Ovary (tissue), 10 donors: Measurements from ENCODE around the gene COL18A1. TPM values are rescaled to one million over a fixed set of nuclear protein-coding genes. Genes with fewer than 3 reads are reported as not detected.

Experiments
- DNase-seq, 5 donors: peaks; one replicate each; pipeline ENCODE4 v3.0.0-alpha.2; 2019 to 2020
- H3K27ac ChIP-seq, 2 donors: fragments of 200-600 bp; one replicate each; pipeline versions ENCODE4 v1.5.1 to v1.8.0; 2019 to 2022
- H3K27me3 ChIP-seq: fragments of 200-600 bp; one replicate; pipeline ENCODE4 v1.8.0; 2022
- H3K36me3 ChIP-seq: fragments of 200-600 bp; sonication (generic); one replicate; pipeline ENCODE4 v1.5.1; 2019
- H3K4me1 ChIP-seq: one replicate; pipeline ENCODE4 v1.8.1; 2013; ENCODE audit warnings: mild to moderate bottlenecking, moderate library complexity; ENCODE audit not compliant: insufficient read depth
- H3K4me3 ChIP-seq: fragments of 200-600 bp; sonication (generic); one replicate; pipeline ENCODE4 v1.5.1; 2017
- H3K9me3 ChIP-seq, 2 donors: fragments of 200-600 bp in 1 of 2; sonication (generic) in 1 of 2; one replicate each; pipeline versions ENCODE4 v1.5.1 to v1.8.1; 2013 to 2019; ENCODE audit warnings: mild to moderate bottlenecking in 1 of 2, moderate library complexity in 1 of 2
- EP300 ChIP-seq: sonication (generic); formaldehyde crosslinking; IDR thresholded peaks from one replicate; pipeline ENCODE4 v1.6.1; 2017; ENCODE audit warnings: antibody characterized with exemption
- POLR2A ChIP-seq: fragments of 450-650 bp; IDR thresholded peaks from one replicate; pipeline ENCODE4 v1.6.1; 2017; ENCODE audit warnings: antibody characterized with exemption, mild to moderate bottlenecking, moderate library complexity
- WGBS, 3 donors: extraction: QIAGEN DNeasy Blood & Tissue Kit in 1 of 3; methylation state at CpG; one replicate each; pipeline versions ENCODE4 v1.1.5 to v1.1.7; 2013 to 2017; 5-methylcytosine and 5-hydroxymethylcytosine counted together
- intact Hi-C, 4 donors: fragments of 100-400 bp; cut with DNase I; formaldehyde crosslinking; loops; one replicate each; pipeline versions ENCODE4 v1.11.0 to v1.15.1; 2022 to 2023
- long read RNA-seq, 3 donors: library from polyadenylated mRNA in 2 of 3; unstranded in 2 of 3; transcript quantifications; one replicate each; pipeline ENCODE4 v2.0.0 and lab custom pipeline, GENCODE V29; 2021 to 2026
- polyA plus RNA-seq, 2 donors: library from polyadenylated mRNA; stranded (reverse); fragments of 200-250 nt in 1 of 2; fragments of 350-450 nt in 1 of 2; fragmentation: Illumina TruSeq in 1 of 2; extraction: RNeasy Lipid Tissue Mini Kit (QIAGEN cat#74804) in 1 of 2; gene quantifications; one replicate each; pipeline ENCODE4 v1.2.3, GENCODE V29; 2013 to 2014
- total RNA-seq, 7 donors: library from RNA; depleted of rRNA in 2 of 7; stranded (reverse); fragments of >200 nt in 2 of 7; fragmentation: NEBNext Ultra II Directional in 3 of 7; extraction: Animal tissue kit (Norgen Biotek cat#: 25700) in 3 of 7; gene quantifications; one replicate each; pipeline versions ENCODE4 v1.1.0 to v1.2.4, GENCODE V29; 2016 to 2023
- TF ChIP-seq, protein P1 (sequence below), 3 donors: fragments of 450-650 bp in 2 of 3; fragments of 200-600 bp in 1 of 3; IDR thresholded peaks; one replicate each; pipeline versions ENCODE4 v1.5.1 to v1.8.0; 2016 to 2022; ENCODE audit warnings: antibody characterized with exemption in 3 of 3, mild to moderate bottlenecking in 1 of 3
- donor health status: DM: no; HTN: no; CAD: no; lungs with moderate emphysema.
- donor health status: DM: no; HTN: no; CAD: no.
- donor health status: Bipolar disorder and iron deficiency.
- donor health status: DM: yes; HTN: yes; CAD: no.
- donor health status: DM: no; HTN: no; CAD: no.
- donor health status: DM: yes; HTN: yes; CAD: no.

Gene COL18A1
- total RNA-seq = 100 to 1,000 TPM; 141 to 353 (median 270) TPM
- polyA plus RNA-seq = 100 to 1,000 TPM in 1 of 2 donors, 10 to 100 TPM in 1; 11.1 to 201 TPM
- long read RNA-seq, donor 1, transcript COL18A1-207 (5 exons, 2,515 nt) = major isoform, 13 of 445 reads
- long read RNA-seq, donor 1, partial matches to known transcripts = 308 of 445 reads
- long read RNA-seq, donor 1, other reads (novel, unspliced or antisense) = 124 of 445 reads
- long read RNA-seq, donor 2, full-length matches to known transcripts = 1 of 26 reads
- long read RNA-seq, donor 2, partial matches to known transcripts = 25 of 26 reads
- long read RNA-seq, donor 2, other reads (novel, unspliced or antisense) = 0 of 26 reads
- long read RNA-seq, donor 3, full-length matches to known transcripts = 331 of 1,308 reads
- long read RNA-seq, donor 3, partial matches to known transcripts = 764 of 1,308 reads
- long read RNA-seq, donor 3, other reads (novel, unspliced or antisense) = 213 of 1,308 reads

DNA sequence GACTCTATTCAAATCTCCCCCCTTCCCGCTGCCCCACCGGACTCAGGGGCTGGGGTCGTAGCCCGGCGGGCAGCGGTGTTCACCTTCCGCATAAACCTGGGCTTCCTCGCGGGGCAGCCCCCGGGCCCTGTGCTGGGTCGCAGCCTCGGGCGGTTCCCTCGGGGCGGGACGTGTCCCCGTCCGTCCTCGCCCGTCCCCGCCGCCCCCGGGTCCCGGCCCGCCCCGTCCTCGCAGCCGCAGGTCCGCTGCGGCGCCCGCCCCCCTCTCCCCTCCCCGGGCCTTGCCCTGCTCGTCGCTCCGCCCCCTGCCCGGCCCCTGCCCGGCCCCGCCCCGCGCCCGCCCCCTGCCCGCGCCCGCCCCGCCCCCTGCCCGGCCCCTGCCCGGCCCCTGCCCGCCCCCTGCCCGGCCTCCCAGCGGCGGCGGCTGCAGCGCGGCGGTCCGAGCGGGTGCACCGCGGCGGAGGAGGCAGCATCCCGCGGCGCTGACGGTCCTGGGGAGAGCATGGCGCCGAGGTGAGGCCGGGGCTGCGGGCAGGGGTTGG is at the start of gene COL18A1:
COL18A1 (plus strand) TSS at position 436 of the 541 bp plus-strand sequence; CDS start at position 502, 66 bp downstream.
- Histone ChIP-seq H3K27me3 (no peaks in the 10 kb centered on the region), H3K27ac (peak within 1 kb of the TSS; percentile 87 to 91), H3K36me3 (no peaks in the 10 kb centered on the region), H3K9me3 (no peaks in the 10 kb centered on the region), H3K4me3 (peak within 1 kb of the TSS; percentile 68), H3K4me1 (peaks cover 13% of the 10 kb centered on the region)
- intact Hi-C loops = loop anchor here in 1 of 4 donors (10.0 kb wide), 1 partner anchor 110 kb away; no protein-coding TSS in a partner anchor
- TF ChIP-seq POLR2A = peak; percentile 35
- TF ChIP-seq EP300 = no peak
- peak; percentile 78 to 87 (median 85) for DNase-seq
- 0 to 2% (median 1%) methylated on average over 2 to 58 of the region's 69 CpGs for WGBS, 3 donors

DNA sequence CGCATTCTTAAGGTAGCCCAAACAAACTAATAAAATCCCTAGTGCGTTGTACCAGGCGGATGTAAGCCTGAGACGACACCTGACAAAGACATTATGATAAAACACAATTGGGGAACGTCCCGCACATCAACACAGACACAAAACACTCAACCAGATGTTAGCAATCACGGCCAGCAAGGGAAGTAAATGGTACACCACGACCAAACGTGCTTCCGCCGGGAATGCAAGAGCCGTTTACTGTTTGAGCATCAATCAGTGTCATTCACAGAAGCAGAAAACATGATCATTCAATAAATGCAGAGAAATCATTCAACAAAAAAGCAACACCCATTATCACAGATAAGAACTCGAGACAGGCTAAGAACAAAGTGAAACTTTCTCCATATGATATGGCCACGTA is 49.4 kb upstream of the COL18A1 start:
- Histone ChIP-seq H3K36me3 (no peaks in the 10 kb centered on the region), H3K27me3 (no peaks in the 10 kb centered on the region), H3K4me1 (peaks cover 13% of the 10 kb centered on the region), H3K4me3 (no peak overlapping the region), H3K9me3 (no peaks in the 10 kb centered on the region), H3K27ac (peak overlapping the region in 1 of 2 donors; percentile 80)
- WGBS, 3 donors = 82 to 92% (median 90%) methylated on average over 14 of the region's 14 CpGs
- no peak for DNase-seq
- intact Hi-C loops = loop anchor here in 1 of 4 donors (5.0 kb wide), 1 partner anchor 53 kb away; no protein-coding TSS in a partner anchor
- no peak for TF ChIP-seq EP300
- TF ChIP-seq POLR2A = no peak
- TF ChIP-seq, protein P1, sequence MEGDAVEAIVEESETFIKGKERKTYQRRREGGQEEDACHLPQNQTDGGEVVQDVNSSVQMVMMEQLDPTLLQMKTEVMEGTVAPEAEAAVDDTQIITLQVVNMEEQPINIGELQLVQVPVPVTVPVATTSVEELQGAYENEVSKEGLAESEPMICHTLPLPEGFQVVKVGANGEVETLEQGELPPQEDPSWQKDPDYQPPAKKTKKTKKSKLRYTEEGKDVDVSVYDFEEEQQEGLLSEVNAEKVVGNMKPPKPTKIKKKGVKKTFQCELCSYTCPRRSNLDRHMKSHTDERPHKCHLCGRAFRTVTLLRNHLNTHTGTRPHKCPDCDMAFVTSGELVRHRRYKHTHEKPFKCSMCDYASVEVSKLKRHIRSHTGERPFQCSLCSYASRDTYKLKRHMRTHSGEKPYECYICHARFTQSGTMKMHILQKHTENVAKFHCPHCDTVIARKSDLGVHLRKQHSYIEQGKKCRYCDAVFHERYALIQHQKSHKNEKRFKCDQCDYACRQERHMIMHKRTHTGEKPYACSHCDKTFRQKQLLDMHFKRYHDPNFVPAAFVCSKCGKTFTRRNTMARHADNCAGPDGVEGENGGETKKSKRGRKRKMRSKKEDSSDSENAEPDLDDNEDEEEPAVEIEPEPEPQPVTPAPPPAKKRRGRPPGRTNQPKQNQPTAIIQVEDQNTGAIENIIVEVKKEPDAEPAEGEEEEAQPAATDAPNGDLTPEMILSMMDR (IDR thresholded peaks at IDR 0.05) = no peak

DNA sequence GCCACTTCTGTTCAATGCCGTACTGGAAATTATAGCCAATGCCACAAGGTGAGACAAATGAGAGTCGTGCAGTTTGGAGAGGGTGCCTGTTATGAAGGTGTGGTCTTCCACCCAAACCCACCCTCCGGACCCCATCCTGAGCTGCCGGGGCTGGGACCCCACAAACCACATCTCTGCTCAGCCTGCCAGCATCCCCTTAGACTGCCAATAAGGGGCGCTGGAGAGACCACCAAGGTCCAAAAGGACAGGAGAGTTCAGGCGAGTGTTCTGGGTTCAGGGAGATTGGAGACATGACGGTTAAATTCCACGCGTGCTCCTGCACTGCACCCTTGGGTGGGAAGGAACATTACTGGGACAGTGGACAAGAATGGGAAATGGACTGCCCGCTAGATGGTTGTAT is 48.7 kb upstream of the COL18A1 start:
- Histone ChIP-seq H3K4me1 (peaks cover 13% of the 10 kb centered on the region), H3K9me3 (no peaks in the 10 kb centered on the region), H3K36me3 (no peaks in the 10 kb centered on the region), H3K4me3 (no peak overlapping the region), H3K27me3 (no peaks in the 10 kb centered on the region), H3K27ac (peak overlapping the region; percentile 80 to 95)
- WGBS, 3 donors = 91 to 93% (median 93%) methylated on average over 10 of the region's 10 CpGs
- TF ChIP-seq POLR2A (no peak), EP300 (no peak)
- TF ChIP-seq, protein P1 (IDR thresholded peaks at IDR 0.05) = no peak
- peak in 1 of 5 donors; percentile 33 for DNase-seq
- intact Hi-C loops = loop anchor here in 1 of 4 donors (5.0 kb wide), 1 partner anchor 54 kb away; no protein-coding TSS in a partner anchor

GRCh38 chr21:45356653-45357435 is 48.1 kb upstream of the COL18A1 start:
- intact Hi-C loops = loop anchor here in 1 of 4 donors (5.0 kb wide), 1 partner anchor 55 kb away; no protein-coding TSS in a partner anchor
- WGBS, 3 donors = 51 to 57% (median 54%) methylated on average over 20 of the region's 20 CpGs
- TF ChIP-seq, protein P1 (IDR thresholded peaks at IDR 0.05) = no peak
- no peak for TF ChIP-seq EP300
- no peak for TF ChIP-seq POLR2A
- no peaks in the 10 kb centered on the region for H3K9me3 ChIP-seq
- peak in 1 of 5 donors; percentile 29 for DNase-seq
- peaks cover 9% of the 10 kb centered on the region for H3K4me1 ChIP-seq
- no peak overlapping the region for H3K4me3 ChIP-seq
- H3K27me3 ChIP-seq = no peaks in the 10 kb centered on the region
- no peaks in the 10 kb centered on the region for H3K36me3 ChIP-seq
- peak overlapping the region; percentile 80 to 95 for H3K27ac ChIP-seq
